Endodermal cell (in vitro differentiated cells): ENCODE data around the gene LMNA. TPM values are rescaled to one million over a fixed set of nuclear protein-coding genes. Genes with fewer than 3 reads are reported as not detected.

Experiments
- DNase-seq: peaks from one replicate; pipeline ENCODE4 v3.0.0-alpha.2; 2017
- H3K27ac ChIP-seq: 2 replicates; pipeline ENCODE4 v1.5.1; 2013; ENCODE audit warnings: mild to moderate bottlenecking, low read depth, low read length, moderate library complexity
- H3K27me3 ChIP-seq: 2 replicates; pipeline ENCODE4 v1.6.1; 2013; ENCODE audit warnings: mild to moderate bottlenecking, low read length, moderate library complexity; ENCODE audit not compliant: insufficient read depth, control insufficient read depth, poor library complexity, severe bottlenecking
- H3K36me3 ChIP-seq: 2 replicates; pipeline ENCODE4 v1.7.0; 2013; ENCODE audit warnings: mild to moderate bottlenecking, low read length, moderate library complexity; ENCODE audit not compliant: control insufficient read depth, insufficient read depth
- H3K4me1 ChIP-seq: one replicate; pipeline ENCODE4 v1.7.0; 2013; ENCODE audit warnings: low read length; ENCODE audit not compliant: control insufficient read depth, insufficient read depth
- H3K4me3 ChIP-seq: 2 replicates; pipeline ENCODE4 v1.5.1; 2013; ENCODE audit warnings: mild to moderate bottlenecking, low read length, moderate library complexity
- H3K9ac ChIP-seq: 2 replicates; pipeline ENCODE4 v1.6.1; 2013; ENCODE audit warnings: mild to moderate bottlenecking, low read length, moderate library complexity; ENCODE audit not compliant: poor library complexity, severe bottlenecking; ENCODE audit errors: extremely low read depth
- H3K9me3 ChIP-seq: 2 replicates; pipeline ENCODE4 v1.6.1; 2013; ENCODE audit warnings: mild to moderate bottlenecking, low read length, moderate library complexity; ENCODE audit not compliant: control insufficient read depth
- H3K27ac Mint-ChIP-seq: 2 replicates; pipeline ENCODE4 v1.8.0; 2020; ENCODE audit warnings: mixed read lengths
- H3K27me3 Mint-ChIP-seq: 2 replicates; pipeline ENCODE4 v1.8.0; 2021; ENCODE audit warnings: mild to moderate bottlenecking, mixed read lengths; ENCODE audit not compliant: insufficient read depth
- H3K36me3 Mint-ChIP-seq: 2 replicates; pipeline ENCODE4 v1.8.0; 2020; ENCODE audit warnings: low read depth, mixed read lengths
- H3K4me1 Mint-ChIP-seq: 2 replicates; pipeline ENCODE4 v1.8.0; 2020; ENCODE audit warnings: mixed read lengths
- H3K4me3 Mint-ChIP-seq: 2 replicates; pipeline ENCODE4 v1.8.0; 2020; ENCODE audit warnings: mild to moderate bottlenecking, moderate library complexity, mixed read lengths
- H3K9me3 Mint-ChIP-seq: 2 replicates; pipeline ENCODE4 v1.8.0; 2020; ENCODE audit warnings: mild to moderate bottlenecking, mixed read lengths
- WGBS, 2 experiments: methylation state at CpG; one replicate each; pipeline versions ENCODE4 v1.1.5 to v1.1.7; 2013; ENCODE audit warnings: missing lambda C conversion rate in 2 of 2, mixed read lengths in 1 of 2; ENCODE audit not compliant: insufficient coverage in 1 of 2, insufficient read length in 1 of 2; 5-methylcytosine and 5-hydroxymethylcytosine counted together
- total RNA-seq, 2 donors: library from RNA; stranded (reverse); fragmentation: NEBNext Ultra II Directional in 1 of 2; extraction: Animal tissue kit (Norgen Biotek cat#: 25700) in 1 of 2; gene quantifications; 2 replicates in 1 of 2; 3 replicates in 1 of 2; pipeline ENCODE4 v1.2.1, GENCODE V29; 2021
- TF ChIP-seq, protein P1 (sequence below): fragments of 200-600 bp; sonication (generic); conservative IDR thresholded peaks from 2 replicates; pipeline ENCODE4 v1.5.0; 2021; ENCODE audit warnings: antibody characterized with exemption, mild to moderate bottlenecking

Gene LMNA
- total RNA-seq, 2 donors from 2014 or later = 41.2 to 42.0 TPM

DNA sequence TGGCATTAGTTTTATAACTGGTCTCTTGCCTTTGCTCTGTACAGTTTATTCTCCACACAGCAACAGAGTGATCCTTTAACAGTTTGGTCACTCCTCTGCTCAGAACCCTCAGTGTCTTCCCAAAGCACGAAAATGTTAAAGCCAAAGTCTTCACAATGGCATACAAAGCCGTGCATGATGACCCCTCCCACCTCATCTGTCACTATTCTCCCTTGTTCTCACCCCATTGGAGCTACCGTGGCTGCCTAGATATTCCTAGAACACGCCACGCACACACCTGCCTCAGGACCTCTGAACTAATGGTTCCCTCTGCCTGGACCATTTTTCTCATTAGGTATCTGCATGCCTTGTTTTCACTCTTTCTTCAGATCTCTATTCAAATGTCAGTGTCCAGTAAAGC lies 30.2 kb downstream of the LMNA start:
- no peaks in the 10 kb centered on the region for H3K4me1 ChIP-seq
- H3K36me3 ChIP-seq = peaks cover 8% of the 10 kb centered on the region
- H3K9ac ChIP-seq = no peak overlapping the region
- H3K27me3 ChIP-seq = no peaks in the 10 kb centered on the region
- no peaks in the 10 kb centered on the region for H3K27me3 Mint-ChIP-seq
- H3K4me3 ChIP-seq = no peak overlapping the region
- TF ChIP-seq, protein P1, sequence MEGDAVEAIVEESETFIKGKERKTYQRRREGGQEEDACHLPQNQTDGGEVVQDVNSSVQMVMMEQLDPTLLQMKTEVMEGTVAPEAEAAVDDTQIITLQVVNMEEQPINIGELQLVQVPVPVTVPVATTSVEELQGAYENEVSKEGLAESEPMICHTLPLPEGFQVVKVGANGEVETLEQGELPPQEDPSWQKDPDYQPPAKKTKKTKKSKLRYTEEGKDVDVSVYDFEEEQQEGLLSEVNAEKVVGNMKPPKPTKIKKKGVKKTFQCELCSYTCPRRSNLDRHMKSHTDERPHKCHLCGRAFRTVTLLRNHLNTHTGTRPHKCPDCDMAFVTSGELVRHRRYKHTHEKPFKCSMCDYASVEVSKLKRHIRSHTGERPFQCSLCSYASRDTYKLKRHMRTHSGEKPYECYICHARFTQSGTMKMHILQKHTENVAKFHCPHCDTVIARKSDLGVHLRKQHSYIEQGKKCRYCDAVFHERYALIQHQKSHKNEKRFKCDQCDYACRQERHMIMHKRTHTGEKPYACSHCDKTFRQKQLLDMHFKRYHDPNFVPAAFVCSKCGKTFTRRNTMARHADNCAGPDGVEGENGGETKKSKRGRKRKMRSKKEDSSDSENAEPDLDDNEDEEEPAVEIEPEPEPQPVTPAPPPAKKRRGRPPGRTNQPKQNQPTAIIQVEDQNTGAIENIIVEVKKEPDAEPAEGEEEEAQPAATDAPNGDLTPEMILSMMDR = no peak
- H3K9me3 Mint-ChIP-seq = no peaks in the 10 kb centered on the region
- H3K27ac Mint-ChIP-seq = no peak overlapping the region
- DNase-seq = no peak
- H3K9me3 ChIP-seq = no peaks in the 10 kb centered on the region
- no peak overlapping the region for H3K4me3 Mint-ChIP-seq
- 91 to 94% methylated on average over 4 to 5 of the region's 5 CpGs for WGBS, 2 experiments
- no peaks in the 10 kb centered on the region for H3K36me3 Mint-ChIP-seq
- peaks cover 34% of the 10 kb centered on the region for H3K4me1 Mint-ChIP-seq
- H3K27ac ChIP-seq = no peak overlapping the region

DNA sequence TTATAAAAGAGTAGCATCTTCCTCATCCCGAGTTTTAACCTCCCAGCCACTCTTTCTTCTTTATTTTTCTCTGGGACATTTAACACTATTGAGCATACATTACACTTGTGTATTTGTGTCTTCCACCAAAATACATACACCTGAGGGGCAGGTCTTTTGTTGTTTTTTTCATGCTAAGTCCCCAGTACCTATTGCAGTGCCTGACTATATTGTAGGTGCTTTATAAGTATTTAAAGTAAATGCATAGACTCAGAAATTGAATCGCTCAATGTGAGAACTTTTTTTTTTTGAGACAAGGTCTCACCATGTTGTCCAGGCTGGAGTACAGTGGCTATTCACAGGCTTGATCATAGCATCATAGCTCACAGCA lies 31.1 kb downstream of the LMNA start:
- Mint-ChIP-seq H3K4me3 (peak overlapping the region; percentile 41), H3K4me1 (peaks cover 41% of the 10 kb centered on the region), H3K36me3 (no peaks in the 10 kb centered on the region), H3K27ac (no peak overlapping the region), H3K9me3 (no peaks in the 10 kb centered on the region), H3K27me3 (no peaks in the 10 kb centered on the region)
- DNase-seq = no peak
- H3K27ac ChIP-seq = no peak overlapping the region
- no peaks in the 10 kb centered on the region for H3K27me3 ChIP-seq
- 95 to 100% methylated on average over 2 of the region's 2 CpGs for WGBS, 2 experiments
- H3K9ac ChIP-seq = no peak overlapping the region
- peaks cover 3% of the 10 kb centered on the region for H3K36me3 ChIP-seq
- no peak overlapping the region for H3K4me3 ChIP-seq
- no peaks in the 10 kb centered on the region for H3K9me3 ChIP-seq
- H3K4me1 ChIP-seq = no peaks in the 10 kb centered on the region
- TF ChIP-seq, protein P1 = no peak

DNA sequence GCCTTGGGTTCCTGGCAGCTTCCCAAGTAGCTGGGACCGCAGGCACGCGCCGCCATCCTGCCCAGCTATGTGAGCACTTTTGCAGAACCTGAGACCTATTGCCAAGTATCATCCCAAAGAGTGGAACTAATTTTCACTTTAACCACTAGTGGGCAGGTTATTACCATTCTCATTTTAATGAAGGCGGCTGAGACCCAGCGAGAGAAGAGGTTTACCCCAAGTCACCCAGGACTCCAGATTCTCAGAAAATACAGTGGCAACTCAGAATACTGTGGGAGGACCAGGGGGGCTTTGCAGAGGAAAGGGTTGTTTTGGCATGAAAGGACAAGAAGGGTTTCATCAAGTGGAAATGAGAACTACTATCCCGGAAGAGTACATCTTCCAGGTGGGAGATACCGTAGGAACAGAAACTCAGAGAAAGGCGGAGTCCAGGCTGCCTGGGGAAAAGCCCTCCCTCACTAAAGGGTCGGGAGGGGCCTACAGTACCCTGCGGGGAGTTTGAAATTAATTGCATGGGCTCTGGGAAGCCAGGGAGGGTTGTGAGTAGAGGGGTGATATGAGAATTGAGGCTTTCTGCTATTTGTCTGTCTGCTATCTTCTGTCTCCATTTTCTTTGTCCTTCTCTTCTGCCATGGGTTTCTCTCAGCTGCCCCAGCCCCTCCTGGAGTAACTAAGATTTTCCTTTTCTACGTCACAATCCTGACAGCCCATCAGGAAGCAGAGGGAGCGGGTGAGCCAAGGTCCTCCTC lies 31.7 kb downstream of the LMNA start:
- Histone ChIP-seq H3K4me3 (no peak overlapping the region), H3K9me3 (no peaks in the 10 kb centered on the region), H3K9ac (no peak overlapping the region), H3K36me3 (no peaks in the 10 kb centered on the region), H3K27ac (no peak overlapping the region), H3K4me1 (no peaks in the 10 kb centered on the region), H3K27me3 (no peaks in the 10 kb centered on the region)
- TF ChIP-seq, protein P1 = peak; percentile 79
- Mint-ChIP-seq H3K36me3 (no peaks in the 10 kb centered on the region), H3K27ac (peak overlapping the region; percentile 93), H3K4me3 (peak overlapping the region; percentile 41), H3K4me1 (peaks cover 42% of the 10 kb centered on the region), H3K9me3 (no peaks in the 10 kb centered on the region), H3K27me3 (no peaks in the 10 kb centered on the region)
- 42 to 44% methylated on average over 10 to 13 of the region's 13 CpGs for WGBS, 2 experiments
- peak; percentile 78 for DNase-seq
